HG02938 (cell line): ENCODE data around the gene TOR1B.
"Not testable (repeated sequence)": the region's sequence is repeated elsewhere in the genome, so short reads cannot be mapped to it uniquely, and the experiment has no call there.

ENCODE experiments used
- ATAC-seq: cut with Tn5 transposase; IDR thresholded peaks from one replicate; pipeline ENCODE4 v1.9.1; 2021; ENCODE audit warnings: mild to moderate bottlenecking, moderate library complexity; ENCODE audit not compliant: unreplicated experiment

The TOR1B gene

GRCh38 chr9:129802833-129803675, at the start of gene TOR1B:
Gene TOR1B (plus strand): TSS chr9:129803184. CDS start chr9:129803213, 29 bp downstream.
- ATAC-seq: peak; percentile 81

GRCh38 chr9:129755151-129755550, 47.8 kb upstream of the TOR1B start:
- no peak for ATAC-seq

- ATAC-seq: no peak
These were observed 46.8 kb upstream of the TOR1B start for GRCh38 chr9:129756191-129756590.

GRCh38 chr9:129757045-129757444, 45.9 kb upstream of the TOR1B start:
- no peak for ATAC-seq

GRCh38 chr9:129759319-129759718, 43.7 kb upstream of the TOR1B start:
- ATAC-seq: no peak

GRCh38 chr9:129759804-129760502, 43.0 kb upstream of the TOR1B start:
- no peak for ATAC-seq

GRCh38 chr9:129760784-129761183, 42.2 kb upstream of the TOR1B start:
- ATAC-seq: not testable (repeated sequence)

GRCh38 chr9:129761293-129761900, 41.6 kb upstream of the TOR1B start:
- no peak for ATAC-seq

GRCh38 chr9:129761901-129762369, 41.0 kb upstream of the TOR1B start:
- ATAC-seq: no peak

GRCh38 chr9:129762370-129762984, 40.5 kb upstream of the TOR1B start:
- ATAC-seq: not testable (repeated sequence)

- ATAC-seq: no peak
These were observed 39.7 kb upstream of the TOR1B start for GRCh38 chr9:129762985-129763926.

- ATAC-seq: no peak
These were observed 37.1 kb upstream of the TOR1B start for GRCh38 chr9:129765764-129766317.

- no peak for ATAC-seq
These were observed 34.5 kb upstream of the TOR1B start for GRCh38 chr9:129768486-129768885.

- ATAC-seq: no peak
These were observed 33.3 kb upstream of the TOR1B start for GRCh38 chr9:129769669-129770068.

GRCh38 chr9:129770741-129771140, 32.2 kb upstream of the TOR1B start:
- no peak for ATAC-seq

- ATAC-seq: no peak
These were observed 29.5 kb upstream of the TOR1B start for GRCh38 chr9:129773262-129774048.

GRCh38 chr9:129774791-129775447, 28.1 kb upstream of the TOR1B start:
- no peak for ATAC-seq

- no peak for ATAC-seq
These were observed 27.6 kb upstream of the TOR1B start for GRCh38 chr9:129775448-129775798.
